Ovary (tissue), 3 donors: ENCODE measurements around the gene DCAF11.
"Not testable (repeated sequence)": the region's sequence is repeated elsewhere in the genome, so short reads cannot be mapped to it uniquely, and the experiment has no call there.

Source experiments
- EP300 ChIP-seq: sonication (generic); formaldehyde crosslinking; IDR thresholded peaks from one replicate; pipeline ENCODE4 v1.6.1; 2017; ENCODE audit warnings: antibody characterized with exemption
- POLR2A ChIP-seq: fragments of 450-650 bp; IDR thresholded peaks from one replicate; pipeline ENCODE4 v1.6.1; 2017; ENCODE audit warnings: antibody characterized with exemption, mild to moderate bottlenecking, moderate library complexity
- TF ChIP-seq, protein P1 (sequence below), 3 donors: fragments of 450-650 bp in 2 of 3; fragments of 200-600 bp in 1 of 3; IDR thresholded peaks; one replicate each; pipeline versions ENCODE4 v1.5.1 to v1.8.0; 2016 to 2022; ENCODE audit warnings: antibody characterized with exemption in 3 of 3, mild to moderate bottlenecking in 1 of 3
- donor health status: DM: no; HTN: no; CAD: no.

DNA sequence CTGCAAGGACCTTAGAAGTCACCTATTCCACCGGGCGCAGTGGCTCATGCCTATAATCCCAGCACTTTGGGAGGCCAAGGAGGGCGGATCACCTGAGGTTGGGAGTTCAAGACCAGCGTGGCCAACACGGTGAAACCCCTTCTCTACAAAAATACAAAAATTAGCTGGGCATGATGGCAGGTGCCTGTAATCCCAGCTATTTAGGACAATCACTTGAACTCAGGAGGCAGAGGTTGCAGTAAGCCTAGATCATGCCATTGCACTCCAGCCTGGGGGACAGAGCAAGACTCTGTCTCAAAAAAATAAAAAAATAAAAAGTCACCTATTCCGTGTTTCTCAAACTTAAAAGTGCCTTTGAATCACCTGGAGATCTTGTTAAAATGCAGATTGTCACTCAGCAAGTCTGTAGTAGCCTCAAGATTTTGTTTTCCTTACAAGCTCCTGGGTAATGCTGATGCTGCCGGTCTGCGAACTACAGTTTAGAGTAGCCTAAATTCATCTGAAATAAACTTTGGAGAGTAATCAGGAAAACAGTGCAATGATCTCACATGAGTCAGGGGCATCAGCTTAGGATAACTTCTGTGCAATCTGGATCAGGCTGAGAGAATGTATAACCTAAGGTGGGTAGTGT is 8.9 kb upstream of the DCAF11 start:
- TF ChIP-seq, protein P1, sequence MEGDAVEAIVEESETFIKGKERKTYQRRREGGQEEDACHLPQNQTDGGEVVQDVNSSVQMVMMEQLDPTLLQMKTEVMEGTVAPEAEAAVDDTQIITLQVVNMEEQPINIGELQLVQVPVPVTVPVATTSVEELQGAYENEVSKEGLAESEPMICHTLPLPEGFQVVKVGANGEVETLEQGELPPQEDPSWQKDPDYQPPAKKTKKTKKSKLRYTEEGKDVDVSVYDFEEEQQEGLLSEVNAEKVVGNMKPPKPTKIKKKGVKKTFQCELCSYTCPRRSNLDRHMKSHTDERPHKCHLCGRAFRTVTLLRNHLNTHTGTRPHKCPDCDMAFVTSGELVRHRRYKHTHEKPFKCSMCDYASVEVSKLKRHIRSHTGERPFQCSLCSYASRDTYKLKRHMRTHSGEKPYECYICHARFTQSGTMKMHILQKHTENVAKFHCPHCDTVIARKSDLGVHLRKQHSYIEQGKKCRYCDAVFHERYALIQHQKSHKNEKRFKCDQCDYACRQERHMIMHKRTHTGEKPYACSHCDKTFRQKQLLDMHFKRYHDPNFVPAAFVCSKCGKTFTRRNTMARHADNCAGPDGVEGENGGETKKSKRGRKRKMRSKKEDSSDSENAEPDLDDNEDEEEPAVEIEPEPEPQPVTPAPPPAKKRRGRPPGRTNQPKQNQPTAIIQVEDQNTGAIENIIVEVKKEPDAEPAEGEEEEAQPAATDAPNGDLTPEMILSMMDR (IDR thresholded peaks at IDR 0.05): not testable (repeated sequence)
- TF ChIP-seq POLR2A, EP300: not testable (repeated sequence)
